Activated B cell treated with CpG ODN at 0.5 μM for 24 hours (primary cell): ENCODE results near the gene PKP1. TPM values are rescaled to one million over a fixed set of nuclear protein-coding genes. Genes with fewer than 3 reads are reported as not detected.

Experiments used
- ATAC-seq: fragments of 200-7000 bp; cut with Tn5 transposase; one replicate; pipeline ENCODE4 v1.10.0; 2021; ENCODE audit warnings: low read depth, mild to moderate bottlenecking, moderate library complexity
- CTCF ChIA-PET: fragments of 350-600 bp; sonication (Branson Sonifier 250); formaldehyde crosslinking; loops from one replicate; lab custom pipeline; 2021; ENCODE audit warnings: antibody characterized with exemption; lab: Charles Lee
- POLR2A ChIA-PET: fragments of 350-600 bp; sonication (Branson Sonifier 250); formaldehyde crosslinking; loops from one replicate; lab custom pipeline; 2021; ENCODE audit warnings: antibody characterized with exemption; lab: Charles Lee
- DNase-seq: peaks from one replicate; pipeline ENCODE4 v3.0.0; 2022
- H3K27ac Mint-ChIP-seq: one replicate; pipeline ENCODE4 v1.8.0; 2020; ENCODE audit warnings: mixed read lengths
- H3K27me3 Mint-ChIP-seq: one replicate; pipeline ENCODE4 v1.8.0; 2021; ENCODE audit warnings: mixed read lengths
- H3K36me3 Mint-ChIP-seq: one replicate; pipeline ENCODE4 v1.8.0; 2021; ENCODE audit warnings: low read depth, mixed read lengths
- H3K4me1 Mint-ChIP-seq: one replicate; pipeline ENCODE4 v1.8.0; 2021; ENCODE audit warnings: mixed read lengths
- H3K4me3 Mint-ChIP-seq: one replicate; pipeline ENCODE4 v1.8.0; 2020; ENCODE audit warnings: mild to moderate bottlenecking, mixed read lengths
- H3K9me3 Mint-ChIP-seq: one replicate; pipeline ENCODE4 v1.8.0; 2020; ENCODE audit warnings: mixed read lengths
- CTCF ChIP-seq: fragments of 200-600 bp; IDR thresholded peaks from one replicate; pipeline ENCODE4 v1.8.0; 2022; ENCODE audit warnings: antibody characterized with exemption, mild to moderate bottlenecking
- intact Hi-C: fragments of 100-400 bp; cut with micrococcal nuclease; formaldehyde crosslinking; loops from one replicate; pipeline ENCODE4 v1.15.1; 2024
- total RNA-seq: library from RNA; stranded (reverse); gene quantifications from 2 replicates; pipeline ENCODE4 v1.2.3, GENCODE V29; 2022

The PKP1 gene
- total RNA-seq, 1 donor from 2014 or later = not detected

GRCh38 chr1:201371792-201372191, 88.5 kb downstream of the PKP1 start:
- intact Hi-C loops = no loop called here
- DNase-seq (no peak), ATAC-seq (no peak)
- H3K27me3 Mint-ChIP-seq = peaks cover 19% of the 10 kb centered on the region
- H3K36me3 Mint-ChIP-seq = no peaks in the 10 kb centered on the region
- H3K4me3 Mint-ChIP-seq = no peak overlapping the region
- ChIA-PET POLR2A (no interaction called here), CTCF (no interaction called here)
- TF ChIP-seq CTCF = no peak
- no peak overlapping the region for H3K27ac Mint-ChIP-seq
- no peaks in the 10 kb centered on the region for H3K9me3 Mint-ChIP-seq
- no peaks in the 10 kb centered on the region for H3K4me1 Mint-ChIP-seq

- TF ChIP-seq CTCF = no peak
- POLR2A ChIA-PET = no interaction called here
- H3K9me3 Mint-ChIP-seq = no peaks in the 10 kb centered on the region
- peaks cover 9% of the 10 kb centered on the region for H3K27me3 Mint-ChIP-seq
- H3K4me3 Mint-ChIP-seq = no peak overlapping the region
- H3K4me1 Mint-ChIP-seq = no peaks in the 10 kb centered on the region
- no peak for ATAC-seq
- CTCF ChIA-PET = no interaction called here
- intact Hi-C loops = no loop called here
- DNase-seq = no peak
- no peaks in the 10 kb centered on the region for H3K36me3 Mint-ChIP-seq
- H3K27ac Mint-ChIP-seq = no peak overlapping the region
These were observed 91.1 kb downstream of the PKP1 start for GRCh38 chr1:201374364-201374763.

GRCh38 chr1:201375169-201375568, 91.9 kb downstream of the PKP1 start:
- no peak overlapping the region for H3K4me3 Mint-ChIP-seq
- H3K4me1 Mint-ChIP-seq = no peaks in the 10 kb centered on the region
- ChIA-PET CTCF (no interaction called here), POLR2A (no interaction called here)
- no peak for ATAC-seq
- peaks cover 9% of the 10 kb centered on the region for H3K27me3 Mint-ChIP-seq
- no peaks in the 10 kb centered on the region for H3K9me3 Mint-ChIP-seq
- TF ChIP-seq CTCF = no peak
- no peak overlapping the region for H3K27ac Mint-ChIP-seq
- no peaks in the 10 kb centered on the region for H3K36me3 Mint-ChIP-seq
- intact Hi-C loops = no loop called here
- no peak for DNase-seq

- Mint-ChIP-seq H3K27ac (no peak overlapping the region), H3K9me3 (no peaks in the 10 kb centered on the region), H3K4me1 (no peaks in the 10 kb centered on the region), H3K27me3 (peaks cover 9% of the 10 kb centered on the region), H3K4me3 (no peak overlapping the region), H3K36me3 (no peaks in the 10 kb centered on the region)
- ChIA-PET CTCF (no interaction called here), POLR2A (no interaction called here)
- no peak for TF ChIP-seq CTCF
- no peak for ATAC-seq
- no peak for DNase-seq
- intact Hi-C loops = no loop called here
These were observed 92.8 kb downstream of the PKP1 start for GRCh38 chr1:201376107-201376463.

GRCh38 chr1:201376464-201377374, 93.4 kb downstream of the PKP1 start:
- ChIA-PET POLR2A (no interaction called here), CTCF (no interaction called here)
- no peaks in the 10 kb centered on the region for H3K9me3 Mint-ChIP-seq
- H3K27ac Mint-ChIP-seq = no peak overlapping the region
- no peak overlapping the region for H3K4me3 Mint-ChIP-seq
- H3K36me3 Mint-ChIP-seq = no peaks in the 10 kb centered on the region
- no peaks in the 10 kb centered on the region for H3K4me1 Mint-ChIP-seq
- intact Hi-C loops = no loop called here
- H3K27me3 Mint-ChIP-seq = peaks cover 7% of the 10 kb centered on the region
- ATAC-seq (no peak), DNase-seq (no peak)
- no peak for TF ChIP-seq CTCF
